H9 (cell line): Measurements from ENCODE around the gene CEP170B. TPM values are rescaled to one million over a fixed set of nuclear protein-coding genes. Genes with fewer than 3 reads are reported as not detected.

Source experiments
- DNase-seq: peaks from one replicate; pipeline ENCODE4 v3.0.0-alpha.2; 2017
- H2AFZ ChIP-seq: one replicate; pipeline ENCODE4 v1.6.1; 2013; ENCODE audit warnings: mild to moderate bottlenecking, low read length, control low read depth, moderate library complexity
- H2AK5ac ChIP-seq: 2 replicates; pipeline ENCODE4 v1.6.1; 2013; ENCODE audit warnings: low read length, control low read depth, mixed read lengths; ENCODE audit not compliant: insufficient read length
- H2BK120ac ChIP-seq: one replicate; pipeline ENCODE4 v1.6.1; 2013; ENCODE audit warnings: low read depth, mild to moderate bottlenecking, low read length, control low read depth, inconsistent platforms; ENCODE audit not compliant: poor library complexity, severe bottlenecking
- H2BK12ac ChIP-seq: 2 replicates; pipeline ENCODE4 v1.6.1; 2013; ENCODE audit warnings: low read length, control low read depth, mixed read lengths, low read depth; ENCODE audit not compliant: insufficient read length
- H2BK15ac ChIP-seq: 2 replicates; pipeline ENCODE4 v1.6.1; 2013; ENCODE audit warnings: low read depth, low read length, control low read depth
- H2BK20ac ChIP-seq: one replicate; pipeline ENCODE4 v1.6.1; 2013; ENCODE audit warnings: low read depth, mild to moderate bottlenecking, low read length, control low read depth, inconsistent platforms; ENCODE audit not compliant: poor library complexity, severe bottlenecking
- H2BK5ac ChIP-seq: 2 replicates; pipeline ENCODE4 v1.6.1; 2013; ENCODE audit warnings: low read length, control low read depth, mixed read lengths; ENCODE audit not compliant: insufficient read length
- H3K14ac ChIP-seq: 2 replicates; pipeline ENCODE4 v1.6.1; 2013; ENCODE audit warnings: low read length, control low read depth; ENCODE audit not compliant: insufficient read depth
- H3K18ac ChIP-seq: 2 replicates; pipeline ENCODE4 v1.6.1; 2013; ENCODE audit warnings: low read depth, mild to moderate bottlenecking, mixed read lengths, low read length, control low read depth; ENCODE audit not compliant: insufficient read length
- H3K23ac ChIP-seq: 2 replicates; pipeline ENCODE4 v1.6.1; 2013; ENCODE audit warnings: low read length, control low read depth, mixed read lengths, low read depth; ENCODE audit not compliant: insufficient read length
- H3K23me2 ChIP-seq: 2 replicates; pipeline ENCODE4 v1.6.1; 2013; ENCODE audit warnings: low read depth, mild to moderate bottlenecking, mixed read lengths, low read length, control low read depth; ENCODE audit not compliant: insufficient read length, poor library complexity, severe bottlenecking
- H3K27ac ChIP-seq: 2 replicates; pipeline ENCODE4 v1.5.1; 2013; ENCODE audit warnings: low read length, control low read depth, mixed read lengths, low read depth; ENCODE audit not compliant: insufficient read length
- H3K27me3 ChIP-seq: 2 replicates; pipeline ENCODE4 v1.6.1; 2013; ENCODE audit warnings: low read length, control low read depth, inconsistent platforms; ENCODE audit not compliant: insufficient read depth
- H3K4ac ChIP-seq: 2 replicates; pipeline ENCODE4 v1.6.1; 2013; ENCODE audit warnings: low read depth, mild to moderate bottlenecking, control low read depth, inconsistent platforms, low read length, moderate library complexity
- H3K4me1 ChIP-seq: 2 replicates; pipeline ENCODE4 v1.6.1; 2013; ENCODE audit warnings: low read length, control low read depth, inconsistent platforms; ENCODE audit not compliant: insufficient read depth
- H3K4me2 ChIP-seq: 2 replicates; pipeline ENCODE4 v1.6.1; 2013; ENCODE audit warnings: low read length, control low read depth, mixed read lengths; ENCODE audit not compliant: insufficient read length, insufficient read depth
- H3K56ac ChIP-seq: 2 replicates; pipeline ENCODE4 v1.6.1; 2013; ENCODE audit warnings: low read depth, mild to moderate bottlenecking, mixed read lengths, low read length, control low read depth; ENCODE audit not compliant: insufficient read length
- H3K79me1 ChIP-seq: 2 replicates; pipeline ENCODE4 v1.6.1; 2013; ENCODE audit warnings: low read depth, mild to moderate bottlenecking, moderate library complexity, low read length, control low read depth, inconsistent platforms; ENCODE audit not compliant: insufficient read depth, poor library complexity, severe bottlenecking
- H3K79me2 ChIP-seq: 2 replicates; pipeline ENCODE4 v1.6.1; 2013; ENCODE audit warnings: low read length, control low read depth, inconsistent platforms; ENCODE audit not compliant: insufficient read depth
- H3K9ac ChIP-seq: 2 replicates; pipeline ENCODE4 v1.6.1; 2013; ENCODE audit warnings: low read length, control low read depth, mixed read lengths; ENCODE audit not compliant: insufficient read length; ENCODE audit errors: extremely low read depth
- H3K9me3 ChIP-seq: one replicate; pipeline ENCODE4 v1.6.1; 2013; ENCODE audit warnings: low read depth, low read length, inconsistent platforms; ENCODE audit not compliant: control insufficient read depth
- H3T11ph ChIP-seq: one replicate; pipeline ENCODE4 v1.6.1; 2013; ENCODE audit warnings: mild to moderate bottlenecking, low read length, control low read depth, inconsistent platforms
- H4K20me1 ChIP-seq: one replicate; pipeline ENCODE4 v1.6.1; 2013; ENCODE audit not compliant: control insufficient read depth, insufficient read length, insufficient read depth
- H4K5ac ChIP-seq: 2 replicates; pipeline ENCODE4 v1.6.1; 2013; ENCODE audit warnings: low read depth, mild to moderate bottlenecking, mixed read lengths, low read length, control low read depth; ENCODE audit not compliant: insufficient read length
- H4K8ac ChIP-seq: replicated peaks from 2 replicates; pipeline ENCODE4 v1.6.1; 2013; ENCODE audit warnings: low read length, control low read depth, mixed read lengths, low read depth; ENCODE audit not compliant: insufficient read length
- H4K91ac ChIP-seq: 2 replicates; pipeline ENCODE4 v1.6.1; 2013; ENCODE audit warnings: low read depth, mild to moderate bottlenecking, moderate library complexity, mixed read lengths, low read length, control low read depth; ENCODE audit not compliant: insufficient read length
- H3K27ac Mint-ChIP-seq, 3 experiments: 2 replicates in 2 of 3; 3 replicates in 1 of 3; pipeline ENCODE4 v1.8.0; 2020 to 2021; ENCODE audit warnings: mixed read lengths in 3 of 3, mild to moderate bottlenecking in 1 of 3, moderate library complexity in 1 of 3
- H3K27me3 Mint-ChIP-seq: 2 replicates; pipeline ENCODE4 v1.8.0; 2021; ENCODE audit warnings: low read depth, mild to moderate bottlenecking, moderate library complexity, mixed read lengths
- H3K36me3 Mint-ChIP-seq, 3 experiments: 2 replicates in 2 of 3; 3 replicates in 1 of 3; pipeline ENCODE4 v1.8.0; 2020 to 2021; ENCODE audit warnings: low read depth in 3 of 3, mixed read lengths in 3 of 3; ENCODE audit not compliant: insufficient read depth in 1 of 3
- H3K4me1 Mint-ChIP-seq, 2 experiments: 2 replicates each; pipeline ENCODE4 v1.8.0; 2020; ENCODE audit warnings: mixed read lengths in 2 of 2
- H3K4me3 Mint-ChIP-seq, 2 experiments: 2 replicates in 1 of 2; 3 replicates in 1 of 2; pipeline ENCODE4 v1.8.0; 2020 to 2021; ENCODE audit warnings: mild to moderate bottlenecking in 2 of 2, mixed read lengths in 2 of 2, moderate library complexity in 1 of 2
- H3K9me3 Mint-ChIP-seq, 2 experiments: 2 replicates in 1 of 2; 3 replicates in 1 of 2; pipeline ENCODE4 v1.8.0; 2020; ENCODE audit warnings: mild to moderate bottlenecking in 2 of 2, mixed read lengths in 2 of 2, moderate library complexity in 1 of 2
- WGBS: extraction: QIAGEN DNeasy Blood & Tissue Kit; methylation state at CpG from one replicate; pipeline ENCODE4 v1.1.7; 2013; ENCODE audit warnings: missing lambda C conversion rate, low lambda C conversion rate, mixed read lengths; ENCODE audit not compliant: insufficient read length; ENCODE audit errors: extremely low coverage; 5-methylcytosine and 5-hydroxymethylcytosine counted together
- total RNA-seq: library from RNA; stranded (reverse); gene quantifications from 2 replicates; pipeline ENCODE4 v1.2.1, GENCODE V29; 2021
- TF ChIP-seq, protein P1 (sequence below): fragments of 200-600 bp; sonication (generic); conservative IDR thresholded peaks from 3 replicates; pipeline ENCODE4 v1.8.0; 2021; ENCODE audit warnings: antibody characterized with exemption, mild to moderate bottlenecking

The CEP170B gene
- total RNA-seq, 1 experiment from 2014 or later, result 28.8 TPM

DNA sequence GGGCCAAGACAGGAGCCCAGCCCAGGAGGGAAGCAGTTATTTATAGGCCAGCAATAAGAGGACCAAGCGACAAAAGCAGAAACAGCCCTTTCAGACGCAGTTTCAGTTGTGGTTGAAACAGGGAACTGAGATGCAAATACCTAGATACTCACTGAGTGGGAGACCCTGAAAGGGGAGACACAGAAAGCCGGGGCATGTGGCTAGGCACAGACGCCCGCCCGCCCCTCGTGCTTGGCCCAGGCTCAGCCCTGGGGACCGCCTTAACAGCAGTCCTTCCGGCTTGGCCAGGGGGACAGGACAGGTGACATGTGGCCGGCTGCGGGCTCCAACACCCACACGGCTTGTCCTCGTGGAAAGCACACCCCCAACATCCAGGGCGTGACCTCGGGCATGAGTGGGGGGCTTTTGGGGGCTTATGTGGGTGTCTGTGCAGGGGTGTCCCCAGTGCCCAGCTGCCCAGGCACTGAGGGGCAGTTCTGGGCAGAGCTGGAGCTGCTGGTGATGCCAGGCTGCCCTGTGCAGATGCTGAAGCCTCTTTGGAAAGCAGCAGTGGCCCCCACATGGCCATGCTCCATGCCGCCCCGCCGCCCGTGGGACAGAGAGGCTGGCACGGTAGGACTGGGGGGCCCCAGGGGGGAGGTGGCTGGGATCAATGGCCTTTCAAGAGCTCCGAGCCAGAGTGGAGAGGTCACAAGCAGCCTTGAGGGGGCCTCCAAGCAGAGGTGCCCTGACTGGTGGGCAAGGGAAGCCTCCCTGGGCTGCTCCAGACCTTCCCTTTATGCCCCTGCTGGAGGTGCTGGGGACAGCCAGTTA is 61.8 kb downstream of the CEP170B start:
- no peak overlapping the region for H2BK5ac ChIP-seq
- H3K23ac ChIP-seq, result no peak overlapping the region
- no peak overlapping the region for H2BK12ac ChIP-seq
- no peak overlapping the region for H3K14ac ChIP-seq
- no peaks in the 10 kb centered on the region; the same call in 1 of the 2 replicates for H3K4me1 ChIP-seq
- Mint-ChIP-seq H3K4me1 (0 out of 4 replicates have a peak, but pooled peaks cover 0 to 2% of the 10 kb centered on the region in 2 experiments), H3K9me3 (no peaks in the 10 kb centered on the region; a peak in 1 of 5 replicates), H3K27ac (no peak overlapping the region), H3K4me3 (no peak overlapping the region), H3K27me3 (peaks cover 31% of the 10 kb centered on the region), H3K36me3 (0 out of 7 replicates have a peak, but pooled peaks cover 0 to 3% (median 0%) of the 10 kb centered on the region in 3 experiments)
- no peaks in the 10 kb centered on the region for H3K79me2 ChIP-seq
- no peaks in the 10 kb centered on the region for H3K9me3 ChIP-seq
- no peak overlapping the region for H3T11ph ChIP-seq
- no peak overlapping the region for H2BK15ac ChIP-seq
- H3K4ac ChIP-seq, result no peak overlapping the region
- no peak for DNase-seq
- H3K27ac ChIP-seq, result no peak overlapping the region
- TF ChIP-seq, protein P1, sequence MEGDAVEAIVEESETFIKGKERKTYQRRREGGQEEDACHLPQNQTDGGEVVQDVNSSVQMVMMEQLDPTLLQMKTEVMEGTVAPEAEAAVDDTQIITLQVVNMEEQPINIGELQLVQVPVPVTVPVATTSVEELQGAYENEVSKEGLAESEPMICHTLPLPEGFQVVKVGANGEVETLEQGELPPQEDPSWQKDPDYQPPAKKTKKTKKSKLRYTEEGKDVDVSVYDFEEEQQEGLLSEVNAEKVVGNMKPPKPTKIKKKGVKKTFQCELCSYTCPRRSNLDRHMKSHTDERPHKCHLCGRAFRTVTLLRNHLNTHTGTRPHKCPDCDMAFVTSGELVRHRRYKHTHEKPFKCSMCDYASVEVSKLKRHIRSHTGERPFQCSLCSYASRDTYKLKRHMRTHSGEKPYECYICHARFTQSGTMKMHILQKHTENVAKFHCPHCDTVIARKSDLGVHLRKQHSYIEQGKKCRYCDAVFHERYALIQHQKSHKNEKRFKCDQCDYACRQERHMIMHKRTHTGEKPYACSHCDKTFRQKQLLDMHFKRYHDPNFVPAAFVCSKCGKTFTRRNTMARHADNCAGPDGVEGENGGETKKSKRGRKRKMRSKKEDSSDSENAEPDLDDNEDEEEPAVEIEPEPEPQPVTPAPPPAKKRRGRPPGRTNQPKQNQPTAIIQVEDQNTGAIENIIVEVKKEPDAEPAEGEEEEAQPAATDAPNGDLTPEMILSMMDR, result peak; percentile 30; the same call in 1 of the 3 replicates
- no peaks in the 10 kb centered on the region for H4K20me1 ChIP-seq
- H3K79me1 ChIP-seq, result no peaks in the 10 kb centered on the region
- no peak overlapping the region for H3K18ac ChIP-seq
- no peaks in the 10 kb centered on the region for H3K23me2 ChIP-seq
- no peak overlapping the region for H4K91ac ChIP-seq
- no peak overlapping the region for H2BK20ac ChIP-seq
- no peak overlapping the region for H4K8ac ChIP-seq
- no peak overlapping the region for H2AK5ac ChIP-seq
- H2BK120ac ChIP-seq, result no peak overlapping the region
- H3K56ac ChIP-seq, result no peak overlapping the region
- no peak overlapping the region for H2AFZ ChIP-seq
- H4K5ac ChIP-seq, result no peak overlapping the region
- no peak overlapping the region for H3K9ac ChIP-seq
- H3K4me2 ChIP-seq, result no peak overlapping the region
- H3K27me3 ChIP-seq, result peaks cover 8% of the 10 kb centered on the region; the same call in 1 of the 2 replicates
- WGBS, result no CpG with 5 or more reads among the region's 21 CpGs
